Activated naive CD8-positive, alpha-beta T cell treated with anti-CD3 and anti-CD28 coated beads, Interleukin-2, amount 50 U/mL, for 24 hours (primary cell): Measurements from ENCODE around the gene MRPL52.
"Not testable (repeated sequence)": the region's sequence is repeated elsewhere in the genome, so short reads cannot be mapped to it uniquely, and the experiment has no call there.

Experiments
- ATAC-seq: fragments of 150-1000 bp; cut with Tn5 transposase; one replicate; pipeline ENCODE4 v1.10.0; 2021
- DNase-seq: peaks from one replicate; pipeline ENCODE4 v3.0.0; 2021
- H3K27ac Mint-ChIP-seq: one replicate; pipeline ENCODE4 v1.8.0; 2021; ENCODE audit warnings: mild to moderate bottlenecking, mixed read lengths
- H3K27me3 Mint-ChIP-seq: one replicate; pipeline ENCODE4 v1.8.0; 2021; ENCODE audit warnings: mixed read lengths
- H3K36me3 Mint-ChIP-seq: one replicate; pipeline ENCODE4 v1.8.0; 2021; ENCODE audit warnings: low read depth, mixed read lengths
- H3K4me1 Mint-ChIP-seq: one replicate; pipeline ENCODE4 v1.8.0; 2021; ENCODE audit warnings: mixed read lengths
- H3K4me3 Mint-ChIP-seq: one replicate; pipeline ENCODE4 v1.8.0; 2021; ENCODE audit warnings: mild to moderate bottlenecking, moderate library complexity, mixed read lengths
- H3K9me3 Mint-ChIP-seq: one replicate; pipeline ENCODE4 v1.8.0; 2021; ENCODE audit warnings: mixed read lengths

Gene MRPL52

DNA sequence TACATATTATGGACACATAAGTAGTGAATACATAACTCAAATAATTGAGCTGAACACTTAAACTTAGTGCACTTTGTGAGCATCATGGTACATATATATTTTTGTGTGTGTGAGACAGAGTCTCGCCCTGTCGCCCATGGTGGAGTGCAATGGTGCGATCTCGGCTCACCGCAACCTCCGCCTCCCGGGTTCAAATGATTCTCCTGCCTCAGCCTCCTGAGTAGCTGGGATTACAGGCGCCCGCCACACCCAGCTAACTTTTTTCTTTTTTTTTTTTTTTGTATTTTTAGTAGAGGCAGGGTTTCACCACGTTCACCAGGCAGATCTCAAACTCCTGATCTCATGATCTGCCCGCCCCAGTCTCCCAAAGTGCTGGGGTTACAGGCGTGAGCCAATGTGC, 22.5 kb downstream of the MRPL52 start:
- not testable (repeated sequence) for H3K27ac Mint-ChIP-seq, DNase-seq, H3K36me3 Mint-ChIP-seq, H3K9me3 Mint-ChIP-seq, H3K4me3 Mint-ChIP-seq, ATAC-seq
- H3K4me1 Mint-ChIP-seq: peaks cover 22% of the 10 kb centered on the region
- peaks cover 27% of the 10 kb centered on the region for H3K27me3 Mint-ChIP-seq

DNA sequence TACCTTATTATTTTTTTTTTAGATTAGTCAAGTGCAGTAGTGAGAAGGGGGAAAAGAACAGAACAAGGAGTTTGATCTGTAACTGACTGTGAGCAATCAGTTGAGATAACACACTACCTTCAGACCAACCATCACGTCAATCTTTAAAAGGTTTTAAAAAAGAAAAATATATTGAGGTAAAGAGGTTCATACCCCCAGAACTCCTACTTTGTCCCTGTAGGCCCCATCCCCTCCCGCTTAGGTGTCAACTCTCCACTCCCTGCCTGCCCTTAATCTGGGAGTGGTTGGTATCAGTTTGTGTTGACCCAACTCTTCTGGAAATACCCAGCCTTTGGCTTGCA, 22.9 kb downstream of the MRPL52 start:
- DNase-seq (no peak), ATAC-seq (no peak)
- Mint-ChIP-seq H3K27ac (peak overlapping the region; percentile 65), H3K4me1 (peaks cover 21% of the 10 kb centered on the region), H3K36me3 (no peaks in the 10 kb centered on the region), H3K4me3 (no peak overlapping the region), H3K27me3 (peaks cover 30% of the 10 kb centered on the region), H3K9me3 (no peaks in the 10 kb centered on the region)

DNA sequence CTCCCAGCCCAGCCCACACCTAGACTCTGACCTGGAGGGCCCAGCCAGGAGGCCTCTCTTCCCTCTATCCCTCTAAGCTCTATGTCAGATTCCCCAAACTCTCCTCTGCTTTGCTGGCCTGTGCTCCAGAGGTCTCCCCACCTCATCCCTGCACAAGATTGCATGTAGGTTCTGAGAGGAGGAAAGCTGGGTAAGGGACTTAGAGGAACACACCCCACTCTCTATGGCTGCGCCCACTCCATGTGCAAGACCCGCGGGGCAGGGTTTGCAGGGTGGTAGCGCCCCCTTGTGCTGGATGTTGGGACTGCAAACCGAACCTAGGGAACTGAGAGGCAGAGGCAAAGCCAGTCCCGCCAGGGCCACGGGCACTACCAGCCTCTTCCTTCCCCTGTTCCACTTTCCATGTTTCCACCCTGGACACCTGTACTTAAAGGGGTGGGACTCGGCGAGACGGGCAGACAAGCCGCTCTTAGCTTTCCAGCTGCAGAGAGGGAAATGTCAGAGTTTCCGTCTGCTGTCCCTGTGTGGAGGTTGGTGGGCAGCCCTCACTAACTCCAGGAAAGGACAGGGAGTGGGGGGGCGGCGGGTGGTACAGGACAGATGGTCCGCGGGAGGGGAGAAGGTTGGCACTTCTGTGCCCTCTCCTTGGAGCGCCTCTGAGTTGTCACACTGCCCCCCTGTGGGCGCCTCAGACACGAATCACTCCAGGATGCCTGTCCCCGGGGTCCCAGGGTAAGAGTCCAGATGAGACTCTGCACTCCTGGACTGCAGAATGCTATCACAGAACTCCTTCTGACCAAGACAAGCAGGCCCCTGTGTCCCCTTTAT, 23.5 kb downstream of the MRPL52 start:
- peak; percentile 96 for DNase-seq

DNA sequence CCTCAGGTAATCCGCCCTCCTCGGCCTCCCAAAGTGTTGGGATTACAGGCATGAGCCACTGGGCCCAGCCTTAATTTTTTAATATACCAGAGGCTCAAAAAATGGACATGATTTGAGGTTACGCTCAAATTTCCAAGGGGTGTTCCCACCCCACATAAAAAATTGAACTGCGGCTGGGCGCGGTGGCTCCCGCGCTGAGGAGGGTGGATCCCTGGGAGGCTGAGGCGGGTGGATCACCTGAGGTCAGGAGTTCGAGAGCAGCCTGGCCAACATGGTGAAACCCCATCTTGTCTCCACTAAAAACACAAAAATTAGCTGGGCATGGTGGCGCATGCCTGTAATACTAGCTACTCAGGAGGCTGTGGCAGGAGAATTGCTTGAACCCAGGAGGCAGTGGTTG, 24.6 kb downstream of the MRPL52 start:
- ATAC-seq: not testable (repeated sequence)

More for the DNA sequence above, 23.5 kb downstream of the MRPL52 start:
- Mint-ChIP-seq H3K36me3 (no peaks in the 10 kb centered on the region), H3K4me3 (peak overlapping the region; percentile 76), H3K9me3 (no peaks in the 10 kb centered on the region), H3K27ac (peak overlapping the region; percentile 65), H3K27me3 (peaks cover 26% of the 10 kb centered on the region), H3K4me1 (peaks cover 23% of the 10 kb centered on the region)
- peak; percentile 85 for ATAC-seq

GRCh38 chr14:22854963-22855724, 25.5 kb downstream of the MRPL52 start:
- H3K36me3 Mint-ChIP-seq: no peaks in the 10 kb centered on the region
- no peak overlapping the region for H3K4me3 Mint-ChIP-seq
- H3K27ac Mint-ChIP-seq: no peak overlapping the region
- no peaks in the 10 kb centered on the region for H3K9me3 Mint-ChIP-seq
- H3K27me3 Mint-ChIP-seq: peaks cover 24% of the 10 kb centered on the region
- H3K4me1 Mint-ChIP-seq: peaks cover 30% of the 10 kb centered on the region
- DNase-seq: no peak
- peak; percentile 38 for ATAC-seq

More for the DNA sequence above, 24.6 kb downstream of the MRPL52 start:
- H3K9me3 Mint-ChIP-seq, H3K36me3 Mint-ChIP-seq, H3K27ac Mint-ChIP-seq, H3K4me3 Mint-ChIP-seq, DNase-seq: not testable (repeated sequence)
- H3K27me3 Mint-ChIP-seq: peaks cover 22% of the 10 kb centered on the region
- peaks cover 30% of the 10 kb centered on the region for H3K4me1 Mint-ChIP-seq

- H3K4me3 Mint-ChIP-seq: no peak overlapping the region
- H3K27me3 Mint-ChIP-seq: peaks cover 29% of the 10 kb centered on the region
- no peaks in the 10 kb centered on the region for H3K36me3 Mint-ChIP-seq
- H3K9me3 Mint-ChIP-seq: no peaks in the 10 kb centered on the region
- ATAC-seq (no peak), DNase-seq (no peak)
- H3K4me1 Mint-ChIP-seq: peaks cover 30% of the 10 kb centered on the region
- H3K27ac Mint-ChIP-seq: no peak overlapping the region
Measured at GRCh38 chr14:22856428-22856827, 26.7 kb downstream of the MRPL52 start.

DNA sequence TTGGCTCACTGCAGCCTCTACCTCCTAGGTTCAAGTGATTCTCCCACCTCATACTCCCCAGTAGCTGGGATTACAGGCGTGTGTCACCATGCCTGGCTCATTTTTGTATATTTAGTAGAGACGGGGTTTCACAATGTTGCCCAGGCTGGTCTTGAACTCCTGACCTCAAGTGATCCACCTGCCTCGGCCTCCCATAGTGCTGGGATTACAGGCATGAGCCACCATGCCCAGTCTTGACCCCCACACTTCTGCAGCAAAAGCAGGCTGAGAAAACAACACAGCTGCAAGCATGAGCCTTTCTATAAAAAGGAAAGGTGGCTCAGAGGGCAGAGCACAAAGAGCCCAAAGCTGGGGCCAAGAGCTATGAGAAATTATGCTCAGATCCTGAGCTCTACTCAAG, 30.7 kb downstream of the MRPL52 start:
- Mint-ChIP-seq H3K27me3 (peaks cover 36% of the 10 kb centered on the region), H3K4me1 (peaks cover 11% of the 10 kb centered on the region)
- not testable (repeated sequence) for H3K27ac Mint-ChIP-seq, H3K4me3 Mint-ChIP-seq, DNase-seq, H3K36me3 Mint-ChIP-seq, ATAC-seq, H3K9me3 Mint-ChIP-seq

GRCh38 chr14:22861651-22862050, 32.0 kb downstream of the MRPL52 start:
- Mint-ChIP-seq H3K27ac (no peak overlapping the region), H3K4me1 (peaks cover 11% of the 10 kb centered on the region), H3K27me3 (peaks cover 27% of the 10 kb centered on the region), H3K4me3 (no peak overlapping the region), H3K36me3 (no peaks in the 10 kb centered on the region), H3K9me3 (no peaks in the 10 kb centered on the region)
- no peak for DNase-seq
- ATAC-seq: no peak

- no peak for DNase-seq
- Mint-ChIP-seq H3K9me3 (no peaks in the 10 kb centered on the region), H3K36me3 (no peaks in the 10 kb centered on the region), H3K27me3 (peaks cover 14% of the 10 kb centered on the region), H3K4me3 (no peak overlapping the region), H3K27ac (no peak overlapping the region), H3K4me1 (peaks cover 3% of the 10 kb centered on the region)
- ATAC-seq: no peak
Measured at GRCh38 chr14:22864979-22865378, 35.3 kb downstream of the MRPL52 start.

- Mint-ChIP-seq H3K4me3 (no peak overlapping the region), H3K9me3 (no peaks in the 10 kb centered on the region), H3K27ac (no peak overlapping the region)
Measured at GRCh38 chr14:22865424-22866405, 36.0 kb downstream of the MRPL52 start.

GRCh38 chr14:22866874-22867273, 37.2 kb downstream of the MRPL52 start:
- Mint-ChIP-seq H3K27ac (peak overlapping the region; percentile 43), H3K36me3 (no peaks in the 10 kb centered on the region), H3K27me3 (peaks cover 4% of the 10 kb centered on the region), H3K9me3 (no peaks in the 10 kb centered on the region), H3K4me1 (peaks cover 14% of the 10 kb centered on the region), H3K4me3 (no peak overlapping the region)
- no peak for DNase-seq
- ATAC-seq: no peak

More at GRCh38 chr14:22865424-22866405, 36.0 kb downstream of the MRPL52 start:
- peaks cover 10% of the 10 kb centered on the region for H3K4me1 Mint-ChIP-seq
- H3K27me3 Mint-ChIP-seq: peaks cover 10% of the 10 kb centered on the region
- no peaks in the 10 kb centered on the region for H3K36me3 Mint-ChIP-seq
- DNase-seq (no peak), ATAC-seq (no peak)

GRCh38 chr14:22870811-22871223, 41.1 kb downstream of the MRPL52 start:
- H3K27me3 Mint-ChIP-seq: no peaks in the 10 kb centered on the region
- H3K36me3 Mint-ChIP-seq: peaks cover 3% of the 10 kb centered on the region
- peak overlapping the region; percentile 98 for H3K27ac Mint-ChIP-seq
- no peaks in the 10 kb centered on the region for H3K9me3 Mint-ChIP-seq
- peaks cover 29% of the 10 kb centered on the region for H3K4me1 Mint-ChIP-seq
- ATAC-seq: no peak
- peak overlapping the region; percentile 90 for H3K4me3 Mint-ChIP-seq
- DNase-seq: no peak

- peak; percentile 82 for DNase-seq
- no peaks in the 10 kb centered on the region for H3K9me3 Mint-ChIP-seq
- peak within 1 kb of the TSS; percentile 98 for H3K27ac Mint-ChIP-seq
- ATAC-seq: peak; percentile 88
- peaks cover 29% of the 10 kb centered on the region for H3K4me1 Mint-ChIP-seq
- peaks cover 6% of the 10 kb centered on the region for H3K36me3 Mint-ChIP-seq
- peak within 1 kb of the TSS; percentile 90 for H3K4me3 Mint-ChIP-seq
- no peaks in the 10 kb centered on the region for H3K27me3 Mint-ChIP-seq
Measured at GRCh38 chr14:22871224-22872032, 41.7 kb downstream of the MRPL52 start, which contains the start of gene LRP10. Gene LRP10 (plus strand): TSS chr14:22871740. CDS start chr14:22872304, 564 bp downstream.
